ENCODE measurements around the gene TNFRSF12A.
"Not testable (repeated sequence)": the region's sequence is repeated elsewhere in the genome, so short reads cannot be mapped to it uniquely, and the experiment has no call there.

Gene TNFRSF12A

GRCh38 chr16:3059723-3060242 lies 39.6 kb downstream of the TNFRSF12A start:
- H3K9ac ChIP-seq (ENCODE audit: low read length) = peak overlapping the region; percentile 85
- no peaks in the 10 kb centered on the region for H3K9me3 ChIP-seq (ENCODE audit: control insufficient read depth, low read length)
- H3K4me3 ChIP-seq (ENCODE audit: low read length) = peak overlapping the region; percentile 50
- H3K27me3 ChIP-seq (ENCODE audit: control insufficient read depth, insufficient read depth, low read length) = no peaks in the 10 kb centered on the region
- no peaks in the 10 kb centered on the region for H3K36me3 ChIP-seq (ENCODE audit: control insufficient read depth, insufficient read depth, low read length)
- peaks cover 20% of the 10 kb centered on the region for H3K4me1 ChIP-seq (ENCODE audit: control insufficient read depth, insufficient read depth, low read length)

- Histone ChIP-seq H3K4me3 (ENCODE audit: low read length) (no peak overlapping the region), H3K9me3 (ENCODE audit: control insufficient read depth, low read length) (no peaks in the 10 kb centered on the region), H3K27me3 (ENCODE audit: control insufficient read depth, insufficient read depth, low read length) (no peaks in the 10 kb centered on the region), H3K36me3 (ENCODE audit: control insufficient read depth, insufficient read depth, low read length) (no peaks in the 10 kb centered on the region), H3K4me1 (ENCODE audit: control insufficient read depth, insufficient read depth, low read length) (peaks cover 27% of the 10 kb centered on the region), H3K9ac (ENCODE audit: low read length) (no peak overlapping the region)
Observed at GRCh38 chr16:3060339-3061127, 40.4 kb downstream of the TNFRSF12A start.

GRCh38 chr16:3062553-3062952 lies 42.4 kb downstream of the TNFRSF12A start:
- no peaks in the 10 kb centered on the region for H3K36me3 ChIP-seq (ENCODE audit: control insufficient read depth, insufficient read depth, low read length)
- H3K4me3 ChIP-seq (ENCODE audit: low read length) = no peak overlapping the region
- H3K27me3 ChIP-seq (ENCODE audit: control insufficient read depth, insufficient read depth, low read length) = no peaks in the 10 kb centered on the region
- H3K4me1 ChIP-seq (ENCODE audit: control insufficient read depth, insufficient read depth, low read length) = peaks cover 48% of the 10 kb centered on the region
- no peak overlapping the region for H3K9ac ChIP-seq (ENCODE audit: low read length)
- no peaks in the 10 kb centered on the region for H3K9me3 ChIP-seq (ENCODE audit: control insufficient read depth, low read length)

- H3K9me3 ChIP-seq (ENCODE audit: control insufficient read depth, low read length) = no peaks in the 10 kb centered on the region
- no peak overlapping the region for H3K9ac ChIP-seq (ENCODE audit: low read length)
- no peaks in the 10 kb centered on the region for H3K27me3 ChIP-seq (ENCODE audit: control insufficient read depth, insufficient read depth, low read length)
- no peak overlapping the region for H3K4me3 ChIP-seq (ENCODE audit: low read length)
- H3K4me1 ChIP-seq (ENCODE audit: control insufficient read depth, insufficient read depth, low read length) = peaks cover 51% of the 10 kb centered on the region
- H3K36me3 ChIP-seq (ENCODE audit: control insufficient read depth, insufficient read depth, low read length) = no peaks in the 10 kb centered on the region
Observed at GRCh38 chr16:3063625-3064386, 43.6 kb downstream of the TNFRSF12A start.

- Histone ChIP-seq H3K4me3 (ENCODE audit: low read length) (peak within 1 kb of the TSS; percentile 43), H3K9me3 (ENCODE audit: control insufficient read depth, low read length) (no peaks in the 10 kb centered on the region), H3K4me1 (ENCODE audit: control insufficient read depth, insufficient read depth, low read length) (peaks cover 43% of the 10 kb centered on the region), H3K9ac (ENCODE audit: low read length) (peak within 1 kb of the TSS; percentile 84), H3K27me3 (ENCODE audit: control insufficient read depth, insufficient read depth, low read length) (no peaks in the 10 kb centered on the region), H3K36me3 (ENCODE audit: control insufficient read depth, insufficient read depth, low read length) (no peaks in the 10 kb centered on the region)
Observed at GRCh38 chr16:3065069-3065741, 45.0 kb downstream of the TNFRSF12A start, which contains the start of gene IL32. Gene IL32 (plus strand): TSS chr16:3065640. CDS start chr16:3065812, 172 bp downstream.

- Histone ChIP-seq H3K36me3 (ENCODE audit: control insufficient read depth, insufficient read depth, low read length) (no peaks in the 10 kb centered on the region), H3K9me3 (ENCODE audit: control insufficient read depth, low read length) (no peaks in the 10 kb centered on the region), H3K9ac (ENCODE audit: low read length) (peak overlapping the region; percentile 84), H3K27me3 (ENCODE audit: control insufficient read depth, insufficient read depth, low read length) (no peaks in the 10 kb centered on the region), H3K4me1 (ENCODE audit: control insufficient read depth, insufficient read depth, low read length) (peaks cover 39% of the 10 kb centered on the region), H3K4me3 (ENCODE audit: low read length) (peak overlapping the region; percentile 43)
Observed at GRCh38 chr16:3065742-3066439, 45.7 kb downstream of the TNFRSF12A start.

GRCh38 chr16:3066440-3066748 lies 46.2 kb downstream of the TNFRSF12A start:
- Histone ChIP-seq H3K27me3 (ENCODE audit: control insufficient read depth, insufficient read depth, low read length) (no peaks in the 10 kb centered on the region), H3K4me3 (ENCODE audit: low read length) (peak overlapping the region; percentile 43), H3K9me3 (ENCODE audit: control insufficient read depth, low read length) (no peaks in the 10 kb centered on the region), H3K9ac (ENCODE audit: low read length) (peak overlapping the region; percentile 84), H3K4me1 (ENCODE audit: control insufficient read depth, insufficient read depth, low read length) (peaks cover 39% of the 10 kb centered on the region), H3K36me3 (ENCODE audit: control insufficient read depth, insufficient read depth, low read length) (no peaks in the 10 kb centered on the region)

- Histone ChIP-seq H3K4me1 (ENCODE audit: control insufficient read depth, insufficient read depth, low read length) (peaks cover 39% of the 10 kb centered on the region), H3K36me3 (ENCODE audit: control insufficient read depth, insufficient read depth, low read length) (no peaks in the 10 kb centered on the region), H3K9ac (ENCODE audit: low read length) (no peak overlapping the region), H3K9me3 (ENCODE audit: control insufficient read depth, low read length) (no peaks in the 10 kb centered on the region), H3K4me3 (ENCODE audit: low read length) (no peak overlapping the region), H3K27me3 (ENCODE audit: control insufficient read depth, insufficient read depth, low read length) (no peaks in the 10 kb centered on the region)
Observed at GRCh38 chr16:3068487-3068886, 48.3 kb downstream of the TNFRSF12A start.

- H3K9ac ChIP-seq (ENCODE audit: low read length) = not testable (repeated sequence)
Observed at GRCh38 chr16:3069146-3069545, 49.0 kb downstream of the TNFRSF12A start.

GRCh38 chr16:3070608-3071111 lies 50.5 kb downstream of the TNFRSF12A start:
- no peaks in the 10 kb centered on the region for H3K36me3 ChIP-seq (ENCODE audit: control insufficient read depth, insufficient read depth, low read length)
- H3K27me3 ChIP-seq (ENCODE audit: control insufficient read depth, insufficient read depth, low read length) = no peaks in the 10 kb centered on the region
- H3K9me3 ChIP-seq (ENCODE audit: control insufficient read depth, low read length) = no peaks in the 10 kb centered on the region
- H3K4me1 ChIP-seq (ENCODE audit: control insufficient read depth, insufficient read depth, low read length) = peaks cover 27% of the 10 kb centered on the region
- no peak overlapping the region for H3K9ac ChIP-seq (ENCODE audit: low read length)
- no peak overlapping the region for H3K4me3 ChIP-seq (ENCODE audit: low read length)

More at GRCh38 chr16:3069146-3069545, 49.0 kb downstream of the TNFRSF12A start:
- not testable (repeated sequence) for H3K27me3 ChIP-seq (ENCODE audit: control insufficient read depth, insufficient read depth, low read length); H3K9me3 ChIP-seq (ENCODE audit: control insufficient read depth, low read length); H3K36me3 ChIP-seq (ENCODE audit: control insufficient read depth, insufficient read depth, low read length); H3K4me3 ChIP-seq (ENCODE audit: low read length)
- H3K4me1 ChIP-seq (ENCODE audit: control insufficient read depth, insufficient read depth, low read length) = peaks cover 39% of the 10 kb centered on the region

- Histone ChIP-seq H3K36me3 (ENCODE audit: control insufficient read depth, insufficient read depth, low read length) (no peaks in the 10 kb centered on the region), H3K4me3 (ENCODE audit: low read length) (no peak overlapping the region), H3K27me3 (ENCODE audit: control insufficient read depth, insufficient read depth, low read length) (no peaks in the 10 kb centered on the region), H3K9me3 (ENCODE audit: control insufficient read depth, low read length) (no peaks in the 10 kb centered on the region), H3K9ac (ENCODE audit: low read length) (no peak overlapping the region), H3K4me1 (ENCODE audit: control insufficient read depth, insufficient read depth, low read length) (peaks cover 17% of the 10 kb centered on the region)
Observed at GRCh38 chr16:3071655-3072054, 51.5 kb downstream of the TNFRSF12A start.

All from mucosa of stomach (tissue), 1 donor.